PC-9 (cell line): ENCODE data around the gene CGB8. TPM values are rescaled to one million over a fixed set of nuclear protein-coding genes. Genes with fewer than 3 reads are reported as not detected.

ENCODE experiments used
- BruUV-seq: library from RNA; stranded (reverse); fragments of 400-500 nt; replicated peaks from 2 replicates; lab custom pipeline; 2021; lab: Mats Ljungman, UMichigan
- CTCF ChIA-PET: fragments of 300-600 bp; sonication (Branson Sonifier 250); formaldehyde crosslinking; loops from one replicate; lab custom pipeline; 2022; ENCODE audit warnings: antibody characterized with exemption; lab: Charles Lee
- POLR2A ChIA-PET: fragments of 300-600 bp; sonication (Branson Sonifier 250); formaldehyde crosslinking; loops from one replicate; lab custom pipeline; 2022; ENCODE audit warnings: antibody characterized with exemption; ENCODE audit not compliant: unreplicated experiment; lab: Charles Lee
- DNase-seq, 2 experiments: peaks; one replicate each; pipeline versions ENCODE4 v3.0.0 to v3.0.0-alpha.2; 2015 to 2022; ENCODE audit warnings: mixed read lengths in 1 of 2
- H2AFZ ChIP-seq: fragments of 200-600 bp; sonication (generic); 2 replicates; pipeline ENCODE4 v1.8.1; 2017; ENCODE audit warnings: antibody characterized with exemption
- H3F3A ChIP-seq: fragments of 200-600 bp; sonication (generic); 2 replicates; pipeline ENCODE4 v1.8.1; 2017; ENCODE audit warnings: antibody characterized with exemption, mild to moderate bottlenecking, low read depth; ENCODE audit not compliant: insufficient read depth
- H3K27ac ChIP-seq: fragments of 200-600 bp; sonication (generic); 2 replicates; pipeline ENCODE4 v1.6.1; 2016; ENCODE audit warnings: mixed run types
- H3K27me3 ChIP-seq: fragments of 200-600 bp; sonication (generic); 2 replicates; pipeline ENCODE4 v1.6.1; 2016; ENCODE audit warnings: low read depth, mixed run types; ENCODE audit not compliant: insufficient read depth
- H3K36me3 ChIP-seq: fragments of 200-600 bp; sonication (generic); 2 replicates; pipeline ENCODE4 v1.6.1; 2016; ENCODE audit warnings: low read depth, mixed run types
- H3K4me1 ChIP-seq: fragments of 200-600 bp; sonication (generic); replicated peaks from 2 replicates; pipeline ENCODE4 v1.6.1; 2016; ENCODE audit warnings: mixed run types; ENCODE audit not compliant: insufficient read depth
- H3K4me2 ChIP-seq: fragments of 200-600 bp; sonication (generic); 2 replicates; pipeline ENCODE4 v1.6.1; 2017; ENCODE audit warnings: mixed run types
- H3K4me3 ChIP-seq: fragments of 200-600 bp; sonication (generic); 2 replicates; pipeline ENCODE4 v1.6.1; 2016; ENCODE audit warnings: mixed run types
- H3K79me2 ChIP-seq: fragments of 200-600 bp; sonication (generic); 2 replicates; pipeline ENCODE4 v1.6.1; 2017; ENCODE audit warnings: low read depth, mixed run types
- H3K9me2 ChIP-seq: fragments of 200-600 bp; sonication (generic); 2 replicates; pipeline ENCODE4 v1.8.1; 2017; ENCODE audit warnings: mild to moderate bottlenecking; ENCODE audit not compliant: insufficient read depth
- H3K9me3 ChIP-seq: fragments of 200-600 bp; sonication (generic); 2 replicates; pipeline ENCODE4 v1.8.1; 2016; ENCODE audit warnings: low read depth; ENCODE audit not compliant: insufficient read depth
- H4K20me1 ChIP-seq: fragments of 200-600 bp; sonication (generic); 2 replicates; pipeline ENCODE4 v1.8.1; 2017; ENCODE audit not compliant: insufficient read depth
- CTCF ChIP-seq: fragments of 200-600 bp; sonication (generic); conservative IDR thresholded peaks from 2 replicates; pipeline ENCODE4 v1.6.1; 2017; ENCODE audit warnings: mixed run types, antibody characterized with exemption, mild to moderate bottlenecking, moderate library complexity
- EZH2 ChIP-seq: fragments of 200-600 bp; sonication (generic); IDR thresholded peaks from 2 replicates; pipeline ENCODE4 v1.8.0; 2017; ENCODE audit warnings: antibody characterized with exemption, low read depth
- intact Hi-C: fragments of 100-400 bp; cut with micrococcal nuclease; formaldehyde crosslinking; loops from one replicate; pipeline ENCODE4 v1.10.0; 2022; ENCODE audit not compliant: unreplicated experiment
- total RNA-seq: library from RNA; stranded (reverse); gene quantifications from 2 replicates; pipeline ENCODE4 v1.2.3, GENCODE V29; 2021

CGB8 gene
- total RNA-seq, 1 experiment from 2014 or later = 1.0 TPM

DNA sequence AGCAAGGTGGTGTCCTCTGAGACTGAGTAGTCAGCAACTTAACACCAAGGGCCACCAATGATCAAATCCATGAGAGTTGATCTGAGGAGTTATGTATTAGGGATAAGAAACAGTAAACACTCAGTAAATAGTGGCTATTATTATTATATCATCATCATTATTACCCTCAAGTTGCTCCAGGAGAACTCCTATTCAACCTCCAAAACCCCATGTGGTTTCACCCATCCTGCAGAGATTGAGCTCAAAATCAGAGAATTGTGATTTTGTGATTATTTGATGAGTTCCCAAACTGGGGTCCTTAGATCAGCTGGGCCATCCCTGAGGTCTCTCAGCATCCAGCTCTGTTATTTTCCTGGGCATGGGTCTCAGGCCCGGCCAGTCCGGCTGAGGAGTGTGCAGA is 12.1 kb upstream of the CGB8 start:
- intact Hi-C loops = no loop called here
- peaks cover 17% of the 10 kb centered on the region; the same call in 1 of the 2 replicates for H3K4me1 ChIP-seq
- no peaks in the 10 kb centered on the region for H3K9me3 ChIP-seq
- no peak overlapping the region for H3K27ac ChIP-seq
- no peak overlapping the region for H2AFZ ChIP-seq
- H3K79me2 ChIP-seq = no peaks in the 10 kb centered on the region
- ChIA-PET POLR2A (no interaction called here), CTCF (no interaction called here)
- H3F3A ChIP-seq = peaks cover 33% of the 10 kb centered on the region
- H3K27me3 ChIP-seq = 0 out of 2 replicates have a peak, but pooled peaks cover under 1% of the 10 kb centered on the region
- no peaks in the 10 kb centered on the region for H4K20me1 ChIP-seq
- no peak overlapping the region for H3K4me3 ChIP-seq
- H3K36me3 ChIP-seq = no peaks in the 10 kb centered on the region
- no peaks in the 10 kb centered on the region for H3K9me2 ChIP-seq
- BruUV-seq = no TSS peak
- no peak overlapping the region for H3K4me2 ChIP-seq
- no peak for TF ChIP-seq EZH2
- TF ChIP-seq CTCF = no peak
- DNase-seq = no peak

DNA sequence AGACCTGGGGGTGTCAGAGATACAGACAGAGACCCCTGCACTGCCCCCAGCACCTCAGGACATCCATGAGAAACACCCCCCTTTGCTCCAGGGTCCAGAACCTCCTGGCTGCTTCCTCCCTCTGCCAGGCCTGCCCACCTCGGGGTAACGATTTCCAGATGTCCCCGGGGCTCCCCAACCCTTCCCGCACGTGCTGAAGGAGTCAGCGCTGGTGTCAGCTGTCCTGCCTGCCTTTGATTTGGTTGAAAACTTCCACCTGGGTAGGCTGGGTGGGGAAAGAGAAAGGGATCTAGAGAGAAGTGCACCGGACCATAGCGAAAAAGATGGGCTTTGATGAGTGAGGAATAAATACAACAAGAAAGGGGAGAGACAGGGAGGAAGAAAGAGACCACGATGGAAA is 10.1 kb upstream of the CGB8 start:
- DNase-seq = no peak
- POLR2A ChIA-PET = no interaction called here
- CTCF ChIA-PET = no interaction called here
- H3F3A ChIP-seq = peaks cover 28% of the 10 kb centered on the region
- H3K4me1 ChIP-seq = 0 out of 2 replicates have a peak, but pooled peaks cover 12% of the 10 kb centered on the region
- no peaks in the 10 kb centered on the region for H3K9me3 ChIP-seq
- H3K36me3 ChIP-seq = no peaks in the 10 kb centered on the region
- H3K27me3 ChIP-seq = no peaks in the 10 kb centered on the region
- TF ChIP-seq EZH2 = no peak
- TF ChIP-seq CTCF = no peak
- no peak overlapping the region for H3K4me3 ChIP-seq
- intact Hi-C loops = loop anchor here (5.0 kb wide), 1 partner anchor 42 kb away; the partner anchor contains the start of gene LHB
- no peaks in the 10 kb centered on the region for H3K79me2 ChIP-seq
- no peaks in the 10 kb centered on the region for H3K9me2 ChIP-seq
- H2AFZ ChIP-seq = no peak overlapping the region
- no peaks in the 10 kb centered on the region for H4K20me1 ChIP-seq
- no peak overlapping the region for H3K27ac ChIP-seq
- no peak overlapping the region for H3K4me2 ChIP-seq
- no TSS peak for BruUV-seq

DNA sequence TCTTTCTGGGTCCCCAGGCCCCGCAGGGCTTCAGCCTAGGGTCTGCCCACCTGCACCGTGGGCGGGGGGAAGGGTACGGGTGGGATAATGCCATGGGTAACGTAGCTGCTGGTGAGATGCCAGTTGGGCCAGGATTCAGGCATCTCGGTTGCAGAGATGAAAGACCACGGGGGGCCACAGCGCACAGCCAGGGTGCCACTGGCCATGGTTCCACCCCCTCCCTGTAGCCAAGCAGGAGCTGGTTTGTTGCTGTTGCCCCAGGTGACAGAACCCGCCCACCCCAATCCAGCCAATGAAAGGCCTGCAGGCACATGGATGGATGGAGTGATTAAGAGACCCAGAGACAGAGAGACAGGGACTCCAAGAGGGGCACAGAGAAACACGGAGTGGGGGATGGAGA is 9.7 kb upstream of the CGB8 start:
- Histone ChIP-seq H3K27ac (no peak overlapping the region), H3K79me2 (no peaks in the 10 kb centered on the region), H3K4me3 (no peak overlapping the region), H3K4me1 (0 out of 2 replicates have a peak, but pooled peaks cover 10% of the 10 kb centered on the region), H3K9me2 (no peaks in the 10 kb centered on the region), H4K20me1 (no peaks in the 10 kb centered on the region), H2AFZ (no peak overlapping the region), H3F3A (peaks cover 23% of the 10 kb centered on the region), H3K4me2 (no peak overlapping the region), H3K36me3 (no peaks in the 10 kb centered on the region), H3K27me3 (no peaks in the 10 kb centered on the region), H3K9me3 (no peaks in the 10 kb centered on the region)
- BruUV-seq = no TSS peak
- TF ChIP-seq CTCF (no peak), EZH2 (no peak)
- DNase-seq = no peak
- CTCF ChIA-PET = no interaction called here
- intact Hi-C loops = loop anchor here (5.0 kb wide), 1 partner anchor 41 kb away; the partner anchor contains the start of gene LHB
- POLR2A ChIA-PET = no interaction called here
